GM18909 (cell line): ENCODE results near the gene PCSK6.
A peak's percentile ranks its signal among the peaks of the same experiment; 100 is the strongest.

Source experiments
- ATAC-seq: cut with Tn5 transposase; IDR thresholded peaks from one replicate; pipeline ENCODE4 v1.9.1; 2021; ENCODE audit warnings: mild to moderate bottlenecking; ENCODE audit not compliant: unreplicated experiment, poor library complexity

The PCSK6 gene

GRCh38 chr15:101323793-101324523 is 165.5 kb downstream of the PCSK6 start:
- ATAC-seq = no peak

GRCh38 chr15:101322854-101323477 is 166.5 kb downstream of the PCSK6 start:
- ATAC-seq = no peak

GRCh38 chr15:101322016-101322695 is 167.4 kb downstream of the PCSK6 start:
- ATAC-seq = no peak

- peak; percentile 83 for ATAC-seq
Observed at GRCh38 chr15:101320501-101321052, 168.9 kb downstream of the PCSK6 start.

GRCh38 chr15:101318839-101319238 is 170.7 kb downstream of the PCSK6 start:
- ATAC-seq = no peak

GRCh38 chr15:101318147-101318819 is 171.2 kb downstream of the PCSK6 start:
- no peak for ATAC-seq

- no peak for ATAC-seq
Observed at GRCh38 chr15:101317336-101317872, 172.1 kb downstream of the PCSK6 start.

GRCh38 chr15:101316529-101316928 is 173.0 kb downstream of the PCSK6 start:
- ATAC-seq = no peak

- no peak for ATAC-seq
Observed at GRCh38 chr15:101315736-101316135, 173.8 kb downstream of the PCSK6 start.

- ATAC-seq = no peak
Observed at GRCh38 chr15:101314336-101315125, 175.0 kb downstream of the PCSK6 start.

- ATAC-seq = no peak
Observed at GRCh38 chr15:101313041-101313761, 176.3 kb downstream of the PCSK6 start.

GRCh38 chr15:101310508-101310907 is 179.0 kb downstream of the PCSK6 start:
- no peak for ATAC-seq

- ATAC-seq = no peak
Observed at GRCh38 chr15:101310161-101310480, 179.4 kb downstream of the PCSK6 start.

- ATAC-seq = no peak
Observed at GRCh38 chr15:101309436-101310160, 179.9 kb downstream of the PCSK6 start.

- ATAC-seq = no peak
Observed at GRCh38 chr15:101308604-101309435, 180.7 kb downstream of the PCSK6 start.

GRCh38 chr15:101307897-101308603 is 181.5 kb downstream of the PCSK6 start:
- ATAC-seq = no peak
